ENCODE results near the gene CSN2. TPM values are rescaled to one million over a fixed set of nuclear protein-coding genes. Genes with fewer than 3 reads are reported as not detected.

Gene CSN2, protein sequence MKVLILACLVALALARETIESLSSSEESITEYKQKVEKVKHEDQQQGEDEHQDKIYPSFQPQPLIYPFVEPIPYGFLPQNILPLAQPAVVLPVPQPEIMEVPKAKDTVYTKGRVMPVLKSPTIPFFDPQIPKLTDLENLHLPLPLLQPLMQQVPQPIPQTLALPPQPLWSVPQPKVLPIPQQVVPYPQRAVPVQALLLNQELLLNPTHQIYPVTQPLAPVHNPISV
- not detected for total RNA-seq (ENCODE audit: unreplicated experiment)
- long read RNA-seq, result 0 reads

DNA sequence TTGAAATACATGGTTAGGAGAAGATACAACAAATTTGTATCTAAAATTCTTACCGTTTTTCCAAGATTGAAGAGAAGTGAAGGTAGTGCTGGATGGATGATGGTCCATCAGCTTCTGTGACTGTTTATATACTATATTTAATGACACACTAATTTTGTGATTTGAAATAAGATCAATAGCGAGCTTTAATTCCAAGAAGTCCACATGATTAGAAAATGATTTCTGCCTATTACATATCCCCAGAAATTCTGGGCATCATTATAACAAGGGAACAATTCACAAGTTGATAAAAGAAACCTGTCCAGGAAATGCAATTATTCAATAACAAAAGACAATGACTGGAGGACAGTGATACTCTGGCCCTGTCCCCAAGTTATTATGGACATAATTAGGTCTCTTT lies at the start of gene CSN2:
CSN2 (minus strand) TSS at position 101 of the 400 bp plus-strand sequence. CDS start 4,733 bp downstream, outside the sequence.
- no peaks in the 10 kb centered on the region for H3K36me3 Mint-ChIP-seq (ENCODE audit: low read depth, unreplicated experiment)

DNA sequence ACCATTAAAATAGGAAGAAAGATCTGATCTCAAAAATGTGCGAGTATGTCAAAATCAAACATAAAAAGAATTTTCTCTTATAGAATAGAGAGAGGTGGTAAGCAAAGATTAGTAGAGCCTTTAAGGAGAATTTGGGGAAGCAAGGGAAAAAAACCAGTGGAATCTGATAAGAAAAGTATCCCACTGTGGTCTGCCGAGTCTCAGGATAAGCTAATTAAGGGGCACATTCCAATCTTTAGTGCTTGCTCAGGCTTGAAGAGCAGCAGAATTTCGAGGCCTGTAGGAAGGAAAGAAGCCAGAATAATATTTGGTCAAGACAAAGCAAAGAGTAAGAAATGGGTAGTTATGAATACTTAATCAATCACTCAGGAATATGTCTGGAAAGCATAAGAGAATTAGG lies 43.2 kb upstream of the CSN2 start:
- TF ChIP-seq, protein P1, sequence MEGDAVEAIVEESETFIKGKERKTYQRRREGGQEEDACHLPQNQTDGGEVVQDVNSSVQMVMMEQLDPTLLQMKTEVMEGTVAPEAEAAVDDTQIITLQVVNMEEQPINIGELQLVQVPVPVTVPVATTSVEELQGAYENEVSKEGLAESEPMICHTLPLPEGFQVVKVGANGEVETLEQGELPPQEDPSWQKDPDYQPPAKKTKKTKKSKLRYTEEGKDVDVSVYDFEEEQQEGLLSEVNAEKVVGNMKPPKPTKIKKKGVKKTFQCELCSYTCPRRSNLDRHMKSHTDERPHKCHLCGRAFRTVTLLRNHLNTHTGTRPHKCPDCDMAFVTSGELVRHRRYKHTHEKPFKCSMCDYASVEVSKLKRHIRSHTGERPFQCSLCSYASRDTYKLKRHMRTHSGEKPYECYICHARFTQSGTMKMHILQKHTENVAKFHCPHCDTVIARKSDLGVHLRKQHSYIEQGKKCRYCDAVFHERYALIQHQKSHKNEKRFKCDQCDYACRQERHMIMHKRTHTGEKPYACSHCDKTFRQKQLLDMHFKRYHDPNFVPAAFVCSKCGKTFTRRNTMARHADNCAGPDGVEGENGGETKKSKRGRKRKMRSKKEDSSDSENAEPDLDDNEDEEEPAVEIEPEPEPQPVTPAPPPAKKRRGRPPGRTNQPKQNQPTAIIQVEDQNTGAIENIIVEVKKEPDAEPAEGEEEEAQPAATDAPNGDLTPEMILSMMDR (IDR thresholded peaks at IDR 0.05; ENCODE audit: unreplicated experiment), result no peak
- Mint-ChIP-seq H3K4me3 (ENCODE audit: unreplicated experiment) (no peak overlapping the region), H3K36me3 (ENCODE audit: low read depth, unreplicated experiment) (no peaks in the 10 kb centered on the region), H3K27me3 (ENCODE audit: unreplicated experiment) (peaks cover 2% of the 10 kb centered on the region), H3K9me3 (ENCODE audit: unreplicated experiment) (no peaks in the 10 kb centered on the region), H3K4me1 (ENCODE audit: unreplicated experiment) (no peaks in the 10 kb centered on the region), H3K27ac (ENCODE audit: unreplicated experiment) (no peak overlapping the region)
- no peak for DNase-seq (ENCODE audit: low spot score)

More for the DNA sequence above, at the start of gene CSN2:
- Mint-ChIP-seq H3K4me1 (ENCODE audit: unreplicated experiment) (peaks cover 3% of the 10 kb centered on the region), H3K4me3 (ENCODE audit: unreplicated experiment) (no peak within 1 kb of the TSS), H3K9me3 (ENCODE audit: unreplicated experiment) (no peaks in the 10 kb centered on the region), H3K27ac (ENCODE audit: unreplicated experiment) (no peak within 1 kb of the TSS), H3K27me3 (ENCODE audit: unreplicated experiment) (no peaks in the 10 kb centered on the region)
- DNase-seq (ENCODE audit: low spot score), result no peak
- TF ChIP-seq, protein P1 (IDR thresholded peaks at IDR 0.05; ENCODE audit: unreplicated experiment), result no peak

DNA sequence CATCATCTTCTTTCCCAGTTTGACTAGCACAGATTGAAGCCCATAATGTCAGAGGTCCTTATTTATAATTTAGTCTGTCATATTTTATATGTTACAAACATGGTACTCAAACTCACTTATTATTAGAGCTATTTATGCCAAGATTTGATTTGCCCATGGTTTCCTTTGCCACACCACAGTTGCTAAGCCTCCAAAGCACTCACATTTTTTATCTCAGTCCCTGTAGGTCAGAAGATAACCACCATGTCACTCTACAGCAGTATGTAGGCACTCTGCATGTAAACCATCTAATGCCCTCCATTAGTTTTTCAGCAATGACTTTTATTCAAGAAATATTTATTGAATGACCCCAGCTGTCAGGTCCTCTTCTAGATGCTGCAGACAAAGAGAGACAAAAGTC lies 37.0 kb upstream of the CSN2 start:
- H3K4me1 Mint-ChIP-seq (ENCODE audit: unreplicated experiment), result no peaks in the 10 kb centered on the region
- TF ChIP-seq, protein P1 (IDR thresholded peaks at IDR 0.05; ENCODE audit: unreplicated experiment), result no peak

DNA sequence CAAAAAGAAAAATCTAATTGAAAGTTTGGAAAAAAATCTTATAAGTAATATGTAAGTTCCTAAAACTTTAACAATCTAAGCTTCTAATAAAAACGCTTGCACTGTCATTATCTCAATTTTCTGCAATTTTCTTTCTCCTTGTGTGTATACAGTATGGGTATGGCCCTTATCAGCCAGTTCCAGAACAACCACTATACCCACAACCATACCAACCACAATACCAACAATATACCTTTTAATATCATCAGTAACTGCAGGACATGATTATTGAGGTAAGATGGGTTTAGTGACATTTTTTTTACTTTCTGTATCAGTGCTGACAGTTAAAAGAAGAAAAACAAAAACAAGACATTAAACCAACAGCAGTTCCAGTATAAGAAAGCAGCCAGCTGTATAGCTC lies 35.2 kb upstream of the CSN2 start:
- Mint-ChIP-seq H3K9me3 (ENCODE audit: unreplicated experiment) (no peaks in the 10 kb centered on the region), H3K27me3 (ENCODE audit: unreplicated experiment) (no peaks in the 10 kb centered on the region), H3K4me3 (ENCODE audit: unreplicated experiment) (no peak overlapping the region), H3K36me3 (ENCODE audit: low read depth, unreplicated experiment) (no peaks in the 10 kb centered on the region), H3K4me1 (ENCODE audit: unreplicated experiment) (no peaks in the 10 kb centered on the region), H3K27ac (ENCODE audit: unreplicated experiment) (no peak overlapping the region)
- DNase-seq (ENCODE audit: low spot score), result no peak
- TF ChIP-seq, protein P1 (IDR thresholded peaks at IDR 0.05; ENCODE audit: unreplicated experiment), result no peak

More for the DNA sequence above, 37.0 kb upstream of the CSN2 start:
- DNase-seq (ENCODE audit: low spot score), result no peak
- H3K27ac Mint-ChIP-seq (ENCODE audit: unreplicated experiment), result no peak overlapping the region
- no peaks in the 10 kb centered on the region for H3K36me3 Mint-ChIP-seq (ENCODE audit: low read depth, unreplicated experiment)
- H3K4me3 Mint-ChIP-seq (ENCODE audit: unreplicated experiment), result no peak overlapping the region
- H3K27me3 Mint-ChIP-seq (ENCODE audit: unreplicated experiment), result no peaks in the 10 kb centered on the region
- H3K9me3 Mint-ChIP-seq (ENCODE audit: unreplicated experiment), result no peaks in the 10 kb centered on the region

DNA sequence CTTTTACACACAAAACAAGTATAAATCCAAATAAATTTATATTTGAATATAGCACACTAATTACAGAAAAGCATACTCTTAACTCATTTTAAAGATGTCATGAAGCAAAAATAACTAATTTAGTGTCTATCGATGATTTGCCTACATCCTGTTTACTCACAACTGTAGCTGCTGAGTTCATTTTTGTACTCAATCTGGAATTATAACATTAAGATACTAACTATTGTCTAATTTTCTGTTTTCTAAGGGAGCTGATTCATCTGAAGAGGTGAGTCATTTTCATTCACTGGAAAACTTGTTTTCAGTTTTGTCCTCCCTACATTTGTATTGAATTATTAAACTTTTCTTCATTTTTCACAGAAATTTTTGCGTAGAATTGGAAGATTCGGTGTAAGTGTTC lies 33.9 kb upstream of the CSN2 start:
- Mint-ChIP-seq H3K4me1 (ENCODE audit: unreplicated experiment) (no peaks in the 10 kb centered on the region), H3K27ac (ENCODE audit: unreplicated experiment) (no peak overlapping the region), H3K9me3 (ENCODE audit: unreplicated experiment) (no peaks in the 10 kb centered on the region), H3K27me3 (ENCODE audit: unreplicated experiment) (no peaks in the 10 kb centered on the region), H3K36me3 (ENCODE audit: low read depth, unreplicated experiment) (no peaks in the 10 kb centered on the region), H3K4me3 (ENCODE audit: unreplicated experiment) (no peak overlapping the region)
- TF ChIP-seq, protein P1 (IDR thresholded peaks at IDR 0.05; ENCODE audit: unreplicated experiment), result no peak
- DNase-seq (ENCODE audit: low spot score), result no peak
